GM15510 (cell line): ENCODE measurements around the gene CHID1.

Experiments used
- POLR2A ChIP-seq: IDR thresholded peaks from 3 replicates; pipeline ENCODE4 v1.6.1; 2011; ENCODE audit warnings: borderline replicate concordance; ENCODE audit not compliant: insufficient read length; ENCODE audit errors: extremely low read depth

The CHID1 gene

DNA sequence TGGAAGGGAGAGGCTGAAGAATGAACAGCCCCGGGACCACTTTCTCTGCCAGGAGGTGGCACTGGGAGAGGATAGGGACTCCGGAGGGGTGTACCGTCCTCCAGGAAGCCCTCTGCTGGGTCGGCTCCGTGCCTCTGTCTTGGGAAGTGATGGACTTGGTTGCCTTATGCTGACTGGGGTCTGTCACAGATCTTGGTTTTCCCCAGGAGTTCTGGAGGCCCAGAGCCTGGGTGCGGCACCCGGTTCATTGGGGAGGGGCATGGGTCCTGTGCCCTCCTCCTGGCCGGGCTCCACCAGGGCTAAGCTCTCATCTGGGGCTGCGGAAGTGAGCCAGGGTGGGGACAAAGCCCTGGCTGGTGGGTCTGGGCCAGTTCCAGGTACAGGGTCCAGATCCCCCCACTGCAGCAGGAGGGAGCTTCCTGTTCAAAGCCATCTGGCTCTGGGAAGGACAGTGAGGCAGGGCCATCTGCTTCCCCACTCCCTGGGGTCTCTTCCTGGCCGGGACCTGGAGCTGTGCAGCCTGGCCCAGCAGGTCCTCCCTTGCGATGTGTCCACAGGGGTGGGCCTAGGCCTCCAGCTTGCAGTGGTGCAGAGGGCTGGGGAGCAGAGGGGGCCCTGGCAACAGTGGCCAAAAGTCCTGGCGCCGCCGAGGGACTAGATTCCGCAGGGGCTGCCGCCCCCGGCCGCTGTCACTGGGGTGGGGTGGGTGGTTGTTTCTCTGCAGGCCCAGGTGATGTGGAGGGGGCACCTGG lies 14.0 kb upstream of the CHID1 start:
- TF ChIP-seq POLR2A = no peak

DNA sequence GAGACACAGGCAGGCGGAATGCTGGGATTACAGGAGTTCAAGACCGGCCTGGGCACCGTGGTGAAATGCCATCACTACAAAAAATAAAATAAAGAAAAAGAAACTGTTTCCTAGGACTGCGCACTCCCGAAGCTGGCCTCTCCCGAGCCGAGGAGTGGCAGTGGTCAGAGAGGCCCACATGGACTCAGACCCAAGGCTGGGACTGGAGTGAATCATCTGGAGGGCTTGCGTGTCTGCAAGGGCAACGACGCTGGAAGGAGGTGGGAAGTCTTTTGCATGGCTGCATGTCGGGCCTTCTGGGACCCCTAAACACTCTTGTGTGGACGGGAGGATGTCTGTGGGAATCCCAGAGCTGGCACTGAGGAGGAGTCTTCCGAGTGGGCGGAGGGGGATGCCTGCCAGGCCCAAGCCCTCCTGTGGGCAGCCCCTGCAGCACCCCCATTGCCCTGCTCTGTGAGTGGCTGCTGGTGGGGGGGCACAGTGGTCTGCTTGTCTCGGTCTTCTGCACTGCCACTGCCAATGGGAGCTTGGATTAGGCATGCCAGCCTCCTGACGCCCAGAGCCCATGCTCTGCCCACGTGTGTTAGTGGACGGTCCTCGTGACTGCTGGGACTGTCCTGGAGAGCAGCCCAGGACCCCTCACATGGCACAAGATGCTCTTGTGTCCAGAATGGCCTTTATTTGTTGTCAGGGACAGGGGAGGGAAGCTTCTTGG lies 13.2 kb upstream of the CHID1 start:
- no peak for TF ChIP-seq POLR2A

- TF ChIP-seq POLR2A = no peak
Observed at GRCh38 chr11:921921-922678, 11.5 kb upstream of the CHID1 start.

- no peak for TF ChIP-seq POLR2A
Observed at GRCh38 chr11:917426-917825, 6.8 kb upstream of the CHID1 start.

- TF ChIP-seq POLR2A = no peak
Observed at GRCh38 chr11:914747-915501, 4.3 kb upstream of the CHID1 start.

DNA sequence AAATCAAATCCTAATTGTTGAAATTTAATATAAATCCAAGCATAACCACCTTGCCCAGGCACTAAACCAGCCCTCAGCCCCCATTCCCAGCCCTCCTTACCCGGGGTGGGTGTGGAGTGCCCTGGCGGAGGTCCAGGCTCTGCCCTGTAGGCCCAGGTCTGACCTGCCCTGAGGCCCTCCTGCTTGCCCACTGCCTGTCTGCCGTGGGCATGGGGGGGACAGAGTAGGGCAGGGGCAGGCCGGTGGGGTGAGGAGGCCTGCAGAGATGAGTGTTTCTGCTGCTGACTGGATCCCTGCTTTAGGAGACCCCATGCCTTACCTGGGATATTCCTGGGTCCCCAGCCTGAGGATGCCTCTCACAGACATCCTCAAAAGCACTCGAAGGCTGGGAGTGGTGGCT lies 3.6 kb upstream of the CHID1 start:
- no peak for TF ChIP-seq POLR2A

DNA sequence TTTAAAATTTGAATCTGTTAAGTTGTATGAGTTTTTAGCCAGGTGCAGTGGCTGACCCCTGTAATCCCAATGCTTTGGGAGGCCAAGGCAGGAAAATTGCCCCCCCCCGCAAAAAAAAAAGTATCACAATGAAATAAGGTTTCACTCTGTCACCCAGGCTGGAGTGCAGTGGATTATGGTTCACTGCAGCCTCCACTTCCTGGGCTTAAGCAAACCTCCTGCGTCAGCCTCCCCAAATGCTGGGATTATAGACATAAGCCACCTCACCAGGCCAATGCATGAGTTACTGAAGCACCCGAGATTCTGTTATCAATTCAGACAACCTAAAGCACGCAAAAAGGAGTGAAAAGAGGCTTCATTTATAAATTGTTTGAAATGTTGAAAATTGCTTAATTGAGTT lies 2.4 kb upstream of the CHID1 start:
- no peak for TF ChIP-seq POLR2A

- no peak for TF ChIP-seq POLR2A
Observed at GRCh38 chr11:912266-912665, 1.7 kb upstream of the CHID1 start.

DNA sequence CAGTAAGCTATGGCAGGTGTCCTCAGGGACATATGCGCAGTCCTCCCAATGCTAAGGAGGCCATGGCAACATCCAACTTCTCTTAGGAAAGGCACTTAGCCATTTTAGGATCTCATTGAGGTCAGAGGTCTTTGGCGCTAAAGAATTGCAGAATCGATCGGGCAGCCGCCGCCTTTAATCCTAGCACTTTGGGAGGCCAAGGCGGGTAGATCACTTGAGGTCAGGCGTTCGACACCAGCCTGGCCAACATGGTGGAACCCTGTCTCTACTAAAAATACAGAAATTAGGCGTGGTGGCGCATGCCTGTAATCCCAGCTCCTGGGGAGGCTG lies 1.2 kb upstream of the CHID1 start:
- TF ChIP-seq POLR2A = no peak

DNA sequence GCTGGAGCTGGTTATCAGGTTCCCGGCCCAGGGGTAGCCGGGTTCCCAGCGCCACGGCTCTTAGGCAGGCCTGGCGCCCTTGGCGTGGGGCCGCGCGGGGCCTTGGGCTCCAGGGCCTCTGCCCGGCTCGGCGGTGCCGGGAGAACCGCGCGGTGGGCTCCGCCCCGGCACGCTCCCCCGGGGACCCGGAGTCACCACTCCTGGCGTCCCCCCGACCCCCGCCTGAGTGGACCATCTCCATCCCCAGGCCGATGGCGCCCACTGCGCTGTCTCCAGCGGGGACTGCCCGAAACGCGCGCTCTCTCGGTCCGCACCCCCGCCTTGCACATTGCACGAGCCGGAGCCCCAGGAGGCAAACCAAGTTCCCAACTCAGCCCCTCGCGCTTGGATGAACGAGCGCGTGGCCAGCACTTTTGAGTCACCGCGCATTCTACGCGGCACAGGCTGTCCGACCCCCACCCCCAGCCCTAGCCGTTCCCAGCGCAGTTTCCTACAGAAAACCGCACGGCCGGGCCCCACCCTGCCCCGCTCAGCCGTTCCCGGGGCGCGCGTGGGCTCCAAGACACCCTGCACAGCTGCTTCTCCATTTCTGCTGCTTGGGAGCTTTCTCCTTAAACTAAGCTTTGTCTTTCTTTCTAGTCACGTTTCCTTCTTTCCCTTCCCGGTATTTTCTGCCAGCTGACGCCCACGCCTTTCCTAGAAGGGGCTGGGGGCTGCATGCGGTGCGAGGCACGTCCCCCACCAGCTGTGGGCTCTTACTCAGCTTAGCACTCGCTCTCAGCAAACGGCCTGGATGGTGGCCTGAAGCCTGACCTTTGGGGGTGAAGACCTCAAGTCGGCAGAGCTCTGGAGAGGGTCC lies 650 bp upstream of the CHID1 start:
- peak; percentile 73 for TF ChIP-seq POLR2A

DNA sequence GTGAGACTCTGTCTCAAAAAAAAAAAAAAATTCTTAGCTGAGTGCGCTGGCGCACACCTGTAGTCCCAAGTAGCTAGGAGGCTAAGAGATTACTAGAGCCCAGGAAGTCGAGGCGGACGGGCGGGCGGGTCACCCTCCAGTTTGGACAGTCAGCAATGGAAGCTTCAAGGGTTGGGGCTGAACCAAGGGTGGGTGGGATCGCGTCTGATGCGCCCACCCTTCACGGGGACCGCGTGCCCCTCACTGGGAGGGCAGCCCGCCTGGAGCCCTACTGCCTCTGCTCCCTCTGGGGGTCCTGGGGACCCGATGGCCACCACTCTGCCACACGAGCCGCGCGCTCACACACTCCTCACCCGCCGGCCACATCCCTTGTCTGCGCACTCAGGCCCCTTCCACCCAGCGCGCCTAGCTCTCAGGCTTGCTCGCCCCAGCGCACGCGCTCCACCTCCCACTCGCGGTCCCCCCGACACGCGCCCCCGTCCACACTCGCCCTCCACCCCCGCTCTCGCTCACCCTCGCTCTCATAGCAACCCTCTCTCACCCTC lies 494 bp downstream of the CHID1 start:
- TF ChIP-seq POLR2A = no peak

DNA sequence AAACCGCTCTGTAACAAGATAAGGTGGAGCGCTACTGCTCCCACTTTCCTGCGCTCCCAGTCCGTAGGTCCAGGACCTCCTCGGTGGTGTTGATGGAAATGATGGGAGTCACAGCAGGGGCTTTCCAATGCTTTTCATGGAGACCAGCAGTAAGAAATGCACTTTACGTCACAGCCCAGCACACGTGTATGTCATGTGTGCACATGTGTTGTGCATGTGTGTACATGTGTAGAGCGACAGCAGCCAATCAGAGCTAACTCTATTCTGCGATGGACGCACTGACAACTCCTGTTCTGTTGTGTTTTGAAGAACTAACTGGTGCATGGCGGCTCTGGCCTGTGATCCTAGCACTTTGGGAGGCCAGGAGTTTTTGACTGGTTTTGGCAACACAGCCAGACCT lies 1.2 kb downstream of the CHID1 start:
- TF ChIP-seq POLR2A = no peak

- TF ChIP-seq POLR2A = no peak
Observed at GRCh38 chr11:908273-908672, 2.3 kb downstream of the CHID1 start.

GRCh38 chr11:907668-908067 lies 2.9 kb downstream of the CHID1 start:
- TF ChIP-seq POLR2A = no peak
